ENCODE measurements around the gene CRYAA.

The CRYAA gene

DNA sequence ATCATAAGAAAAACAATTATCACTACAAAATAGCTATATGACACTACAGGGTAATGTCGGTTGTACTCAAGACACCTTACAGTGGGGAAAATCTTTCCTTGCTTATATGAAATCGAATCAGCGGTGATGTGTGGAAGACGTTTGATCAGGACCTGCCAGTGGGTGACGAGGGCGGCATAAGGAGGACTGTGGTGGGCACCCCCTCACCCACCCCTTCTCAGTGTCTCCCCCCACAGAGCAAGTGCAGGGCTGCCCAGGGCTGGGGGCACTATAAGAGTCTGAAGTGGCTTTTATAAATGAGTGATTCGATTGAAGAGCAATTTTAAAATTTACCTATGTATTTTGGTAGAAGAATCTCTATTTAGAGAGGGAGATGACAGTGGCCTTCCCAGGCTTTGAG is 35.8 kb downstream of the CRYAA start:
- no peak for DNase-seq

DNA sequence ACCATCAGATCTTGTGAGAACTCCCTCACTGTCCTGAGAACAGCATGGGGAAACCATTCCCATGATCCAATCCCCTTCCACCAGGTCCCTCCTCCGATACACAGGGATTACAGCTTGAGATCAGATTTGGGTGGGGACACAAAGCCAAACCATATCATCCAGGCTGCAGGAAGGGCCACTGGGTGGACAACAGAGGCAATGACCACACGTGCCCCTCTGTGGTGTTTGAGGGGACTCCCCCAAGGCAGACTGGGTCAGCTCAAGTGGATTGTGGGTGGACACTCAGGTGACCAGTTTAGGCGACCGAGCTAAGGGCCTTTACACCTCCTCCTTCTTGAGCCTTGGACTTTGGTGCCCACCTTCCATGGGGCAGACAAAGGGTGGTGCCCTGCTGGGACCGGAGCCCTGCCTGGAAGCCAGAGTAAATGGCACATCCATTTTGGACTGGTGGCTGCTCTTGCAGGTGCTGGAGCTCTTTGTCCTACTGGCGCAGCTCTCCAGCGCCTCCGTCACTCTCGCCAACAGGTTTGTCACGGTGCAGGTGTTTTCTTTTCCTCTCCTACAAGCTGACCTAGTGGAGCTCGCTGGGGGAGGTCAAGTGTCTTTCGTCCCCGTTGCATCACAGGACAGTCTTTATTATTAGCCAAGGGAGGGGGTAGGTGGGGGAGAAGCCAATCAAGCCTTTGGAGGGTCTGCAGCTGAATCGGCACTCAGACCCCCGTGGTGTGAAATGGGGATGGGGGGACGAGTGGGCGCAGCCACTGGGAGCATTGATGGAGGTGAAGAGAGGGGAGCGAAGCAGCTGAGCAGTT is 37.6 kb downstream of the CRYAA start:
- no peak for DNase-seq

GRCh38 chr21:43207043-43207315 is 38.2 kb downstream of the CRYAA start:
- no peak for DNase-seq

- no peak for DNase-seq
Measured at GRCh38 chr21:43207868-43208267, 39.1 kb downstream of the CRYAA start.

GRCh38 chr21:43208561-43209332 is 39.9 kb downstream of the CRYAA start:
- no peak for DNase-seq

DNA sequence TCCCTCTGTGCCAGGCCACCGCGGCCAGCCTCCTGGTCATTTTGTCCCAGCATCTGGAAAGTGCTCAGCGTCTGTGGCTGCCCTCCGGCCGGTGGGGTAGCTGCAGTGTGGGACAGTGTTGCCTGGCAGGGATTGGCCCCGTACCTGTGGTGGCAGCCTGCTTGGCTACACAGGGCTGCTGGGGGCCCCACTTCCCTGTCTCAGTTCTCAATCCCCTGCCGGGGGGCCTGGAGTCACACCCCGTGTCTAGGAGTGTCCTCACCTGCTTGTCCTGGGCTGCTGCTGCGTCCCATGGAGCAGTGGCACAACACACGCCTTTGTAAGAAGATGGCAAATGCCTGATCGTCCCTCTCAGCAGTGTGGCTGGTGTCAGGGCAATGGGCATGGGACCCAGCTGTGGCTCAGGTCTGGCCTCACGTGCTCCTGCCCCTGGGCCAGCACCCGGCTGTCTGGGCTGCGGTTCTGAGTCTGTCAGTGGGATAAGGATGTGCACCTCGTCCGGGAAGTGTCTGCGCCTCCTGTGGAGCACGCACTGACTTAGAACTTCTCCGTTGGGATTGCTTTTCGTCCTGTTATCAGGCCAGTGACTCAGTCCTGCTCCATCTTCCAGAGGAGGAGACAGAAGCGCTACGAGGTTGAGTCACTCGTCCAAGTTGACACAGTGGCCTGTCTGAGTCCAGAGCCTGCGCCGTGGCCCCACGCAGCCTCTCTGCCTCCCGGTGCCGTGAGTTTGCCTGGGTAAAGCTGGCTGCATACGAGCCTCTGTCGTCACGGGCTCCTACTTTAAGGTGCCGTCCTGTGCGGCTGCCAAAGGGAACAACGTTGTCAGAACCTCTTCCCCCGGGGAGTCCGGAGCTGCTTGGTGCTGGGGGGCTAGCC is 41.0 kb downstream of the CRYAA start:
- no peak for DNase-seq

DNA sequence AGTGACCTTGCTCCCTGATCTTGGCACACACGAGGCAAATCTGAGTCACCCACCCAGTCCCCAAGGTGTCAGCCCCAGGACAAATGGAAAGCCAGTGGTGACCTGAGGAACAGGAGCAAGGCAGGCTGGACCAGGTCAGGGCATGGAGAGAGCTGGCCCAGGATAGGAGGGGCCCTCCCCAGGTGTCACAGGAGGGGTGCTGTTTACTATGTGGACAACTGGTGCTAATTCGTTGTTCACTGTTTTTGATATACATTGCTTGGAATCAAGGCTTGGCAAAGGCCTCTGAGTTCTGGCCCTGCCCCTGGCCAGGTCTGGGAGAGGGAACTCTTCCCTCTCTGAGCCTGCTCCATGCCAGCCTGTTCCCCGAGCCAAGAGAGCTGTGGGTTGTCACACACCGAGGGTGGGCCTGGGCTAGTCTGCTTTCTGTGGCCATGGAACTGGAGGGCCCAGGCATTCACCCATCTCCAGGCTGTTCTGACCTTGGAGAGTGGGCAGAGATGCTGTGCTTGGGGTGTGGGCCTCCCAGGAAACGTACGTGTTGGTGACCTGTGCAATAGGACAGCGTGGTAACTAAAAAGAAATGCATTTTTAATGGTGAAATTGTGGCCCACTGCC is 41.8 kb downstream of the CRYAA start:
- no peak for DNase-seq

- no peak for DNase-seq
Measured at GRCh38 chr21:43211072-43211759, 42.4 kb downstream of the CRYAA start.

DNA sequence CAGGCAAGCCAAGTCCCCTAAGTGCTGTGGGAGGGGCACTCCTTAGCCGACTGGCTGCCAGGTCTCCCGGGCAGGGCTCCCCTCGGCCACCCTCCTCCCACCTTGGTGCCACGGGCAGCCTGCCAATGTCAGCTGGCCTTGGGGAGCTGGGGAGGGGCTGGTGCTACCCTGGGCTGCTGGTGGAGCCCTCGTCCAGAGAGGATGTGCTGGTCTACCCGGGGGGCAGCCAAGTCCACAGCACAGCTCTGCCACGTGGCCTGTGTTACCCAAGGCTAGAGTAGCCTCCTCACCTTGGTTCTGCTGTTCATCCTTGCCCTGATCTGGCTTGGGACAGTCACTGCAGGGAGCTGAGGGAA is 42.9 kb downstream of the CRYAA start:
- DNase-seq: no peak
